HepG2 (cell line): ENCODE data around the gene BPIFB6. TPM values are rescaled to one million over a fixed set of nuclear protein-coding genes. Genes with fewer than 3 reads are reported as not detected.

Experiments used
- JUN ChIP-seq: sonication (generic); formaldehyde crosslinking; IDR thresholded peaks from 2 replicates; pipeline ENCODE4 v1.4.0; 2020; ENCODE audit warnings: mild to moderate bottlenecking, missing genetic modification reagents
- KDM4B ChIP-seq: sonication (generic); formaldehyde crosslinking; IDR thresholded peaks from 2 replicates; pipeline ENCODE4 v1.4.0; 2020; ENCODE audit warnings: missing genetic modification reagents
- MBD4 ChIP-seq: IDR thresholded peaks from 2 replicates; pipeline ENCODE4 v1.6.1; 2012; ENCODE audit warnings: low read length, inconsistent platforms, borderline replicate concordance
- MXD4 ChIP-seq: IDR thresholded peaks from 2 replicates; pipeline ENCODE4 v1.6.1; 2016; ENCODE audit warnings: mild to moderate bottlenecking, missing biosample characterization, missing genetic modification reagents
- NFIC ChIP-seq: IDR thresholded peaks from 2 replicates; pipeline ENCODE4 v1.6.1; 2012; ENCODE audit warnings: mild to moderate bottlenecking, low read length, inconsistent platforms
- ONECUT2 ChIP-seq: sonication (generic); formaldehyde crosslinking; IDR thresholded peaks from 2 replicates; pipeline ENCODE4 v1.4.0; 2020; ENCODE audit warnings: missing genetic modification reagents
- PRPF4 ChIP-seq: fragments of 200-400 bp; formaldehyde crosslinking; IDR thresholded peaks from 2 replicates; pipeline ENCODE4 v1.6.1; 2016; ENCODE audit warnings: low read length, low read depth; ENCODE audit not compliant: poor library complexity, severe bottlenecking
- TAF1 ChIP-seq: sonication (generic); formaldehyde crosslinking; IDR thresholded peaks from 2 replicates; pipeline ENCODE4 v1.4.0; 2020; ENCODE audit warnings: missing genetic modification reagents
- YEATS2 ChIP-seq: sonication (generic); formaldehyde crosslinking; IDR thresholded peaks from 2 replicates; pipeline ENCODE4 v1.4.0; 2020; ENCODE audit warnings: missing genetic modification reagents, borderline replicate concordance
- ZFP91 ChIP-seq: sonication (generic); formaldehyde crosslinking; IDR thresholded peaks from 2 replicates; pipeline ENCODE4 v1.9.0; 2022; ENCODE audit warnings: missing genetic modification reagents, mild to moderate bottlenecking, borderline replicate concordance
- ZNF136 ChIP-seq: sonication (generic); formaldehyde crosslinking; IDR thresholded peaks from 2 replicates; pipeline ENCODE4 v1.8.1; 2022; ENCODE audit warnings: low read depth, mild to moderate bottlenecking, moderate library complexity, missing genetic modification reagents
- ZNF263 ChIP-seq: sonication (generic); formaldehyde crosslinking; IDR thresholded peaks from 2 replicates; pipeline ENCODE4 v1.4.0; 2020; ENCODE audit warnings: missing genetic modification reagents
- ZNF460 ChIP-seq: sonication (generic); formaldehyde crosslinking; IDR thresholded peaks from 2 replicates; pipeline ENCODE4 v1.5.1; 2020; ENCODE audit warnings: missing genetic modification reagents, mild to moderate bottlenecking, borderline replicate concordance
- ZNF468 ChIP-seq: sonication (generic); formaldehyde crosslinking; IDR thresholded peaks from 2 replicates; pipeline ENCODE4 v1.8.0; 2022; ENCODE audit warnings: mild to moderate bottlenecking, moderate library complexity, missing genetic modification reagents
- polyA plus RNA-seq, 8 experiments: library from polyadenylated mRNA; depleted of rRNA in 3 of 8; stranded (reverse) in 7 of 8; unstranded in 1 of 8; fragments of >200 nt; fragmentation: Illumina TruSeq in 4 of 8; extraction: Trizol in 4 of 8; gene quantifications; 2 replicates each; pipeline versions ENCODE4 v1.2.1 to v1.2.3, GENCODE V29; 2011 to 2016; ENCODE audit warnings: low read depth in 4 of 8, missing spikeins in 1 of 8, mixed read lengths in 1 of 8; ENCODE audit not compliant: insufficient read depth in 1 of 8
- total RNA-seq, 5 experiments: library from RNA; depleted of rRNA; stranded (reverse); fragments of >200 nt; fragmentation: Illumina TruSeq; extraction: Trizol; gene quantifications; 2 replicates each; pipeline ENCODE4 v1.2.3, GENCODE V29; 2016; ENCODE audit warnings: low read depth in 1 of 5
- TF ChIP-seq, protein P1 (sequence below): sonication (generic); formaldehyde crosslinking; conservative IDR thresholded peaks from 2 replicates; pipeline ENCODE4 v1.4.0; 2020; ENCODE audit warnings: missing genetic modification reagents
- TF ChIP-seq, protein P2 (sequence below), 2 experiments: fragments of 450-650 bp in 1 of 2; sonication (generic) in 1 of 2; formaldehyde crosslinking; IDR thresholded peaks; 2 replicates each; pipeline versions ENCODE4 v1.5.0 to v1.8.0; 2020 to 2022; ENCODE audit warnings: mild to moderate bottlenecking in 1 of 2, missing genetic modification reagents in 1 of 2
- TF ChIP-seq, protein P3 (sequence below): sonication (generic); formaldehyde crosslinking; IDR thresholded peaks from 2 replicates; pipeline ENCODE4 v1.5.0; 2020; ENCODE audit warnings: mild to moderate bottlenecking, missing genetic modification reagents, borderline replicate concordance

BPIFB6 gene
- total and polyA plus RNA-seq, 2 of the 13 experiments (the other 11 are each of a cell fraction or from before 2014, with no cell fraction given), result 0.13 to 1.7 TPM

GRCh38 chr20:33008336-33009213 lies 22.9 kb upstream of the BPIFB6 start (continued):
- TF ChIP-seq ZFP91 (no peak), MBD4 (no peak; the same call in 1 of the 2 replicates), ZNF468 (CRISPR knock-in tag) (peak; percentile 13; the same call in 1 of the 2 replicates), JUN (CRISPR knock-in tag) (no peak), PRPF4 (peak; percentile 70), KDM4B (CRISPR knock-in tag) (peak; percentile 38; the same call in 1 of the 2 replicates), NFIC (no peak), ZNF263 (CRISPR knock-in tag) (no peak), ZNF460 (no peak), ONECUT2 (CRISPR knock-in tag) (no peak), TAF1 (no peak), ZNF136 (CRISPR knock-in tag) (no peak; the same call in 1 of the 2 replicates), YEATS2 (CRISPR knock-in tag) (no peak), MXD4 (CRISPR knock-in tag) (no peak)
- TF ChIP-seq, protein P1, sequence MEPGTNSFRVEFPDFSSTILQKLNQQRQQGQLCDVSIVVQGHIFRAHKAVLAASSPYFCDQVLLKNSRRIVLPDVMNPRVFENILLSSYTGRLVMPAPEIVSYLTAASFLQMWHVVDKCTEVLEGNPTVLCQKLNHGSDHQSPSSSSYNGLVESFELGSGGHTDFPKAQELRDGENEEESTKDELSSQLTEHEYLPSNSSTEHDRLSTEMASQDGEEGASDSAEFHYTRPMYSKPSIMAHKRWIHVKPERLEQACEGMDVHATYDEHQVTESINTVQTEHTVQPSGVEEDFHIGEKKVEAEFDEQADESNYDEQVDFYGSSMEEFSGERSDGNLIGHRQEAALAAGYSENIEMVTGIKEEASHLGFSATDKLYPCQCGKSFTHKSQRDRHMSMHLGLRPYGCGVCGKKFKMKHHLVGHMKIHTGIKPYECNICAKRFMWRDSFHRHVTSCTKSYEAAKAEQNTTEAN (CRISPR knock-in tag), result peak; percentile 96
- TF ChIP-seq, protein P2, sequence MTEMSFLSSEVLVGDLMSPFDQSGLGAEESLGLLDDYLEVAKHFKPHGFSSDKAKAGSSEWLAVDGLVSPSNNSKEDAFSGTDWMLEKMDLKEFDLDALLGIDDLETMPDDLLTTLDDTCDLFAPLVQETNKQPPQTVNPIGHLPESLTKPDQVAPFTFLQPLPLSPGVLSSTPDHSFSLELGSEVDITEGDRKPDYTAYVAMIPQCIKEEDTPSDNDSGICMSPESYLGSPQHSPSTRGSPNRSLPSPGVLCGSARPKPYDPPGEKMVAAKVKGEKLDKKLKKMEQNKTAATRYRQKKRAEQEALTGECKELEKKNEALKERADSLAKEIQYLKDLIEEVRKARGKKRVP (CRISPR knock-in tag; IDR thresholded peaks at IDR 0.05), result peak in 1 of 2 experiments; percentile 15; a peak in 1 of 4 replicates
- TF ChIP-seq, protein P3, sequence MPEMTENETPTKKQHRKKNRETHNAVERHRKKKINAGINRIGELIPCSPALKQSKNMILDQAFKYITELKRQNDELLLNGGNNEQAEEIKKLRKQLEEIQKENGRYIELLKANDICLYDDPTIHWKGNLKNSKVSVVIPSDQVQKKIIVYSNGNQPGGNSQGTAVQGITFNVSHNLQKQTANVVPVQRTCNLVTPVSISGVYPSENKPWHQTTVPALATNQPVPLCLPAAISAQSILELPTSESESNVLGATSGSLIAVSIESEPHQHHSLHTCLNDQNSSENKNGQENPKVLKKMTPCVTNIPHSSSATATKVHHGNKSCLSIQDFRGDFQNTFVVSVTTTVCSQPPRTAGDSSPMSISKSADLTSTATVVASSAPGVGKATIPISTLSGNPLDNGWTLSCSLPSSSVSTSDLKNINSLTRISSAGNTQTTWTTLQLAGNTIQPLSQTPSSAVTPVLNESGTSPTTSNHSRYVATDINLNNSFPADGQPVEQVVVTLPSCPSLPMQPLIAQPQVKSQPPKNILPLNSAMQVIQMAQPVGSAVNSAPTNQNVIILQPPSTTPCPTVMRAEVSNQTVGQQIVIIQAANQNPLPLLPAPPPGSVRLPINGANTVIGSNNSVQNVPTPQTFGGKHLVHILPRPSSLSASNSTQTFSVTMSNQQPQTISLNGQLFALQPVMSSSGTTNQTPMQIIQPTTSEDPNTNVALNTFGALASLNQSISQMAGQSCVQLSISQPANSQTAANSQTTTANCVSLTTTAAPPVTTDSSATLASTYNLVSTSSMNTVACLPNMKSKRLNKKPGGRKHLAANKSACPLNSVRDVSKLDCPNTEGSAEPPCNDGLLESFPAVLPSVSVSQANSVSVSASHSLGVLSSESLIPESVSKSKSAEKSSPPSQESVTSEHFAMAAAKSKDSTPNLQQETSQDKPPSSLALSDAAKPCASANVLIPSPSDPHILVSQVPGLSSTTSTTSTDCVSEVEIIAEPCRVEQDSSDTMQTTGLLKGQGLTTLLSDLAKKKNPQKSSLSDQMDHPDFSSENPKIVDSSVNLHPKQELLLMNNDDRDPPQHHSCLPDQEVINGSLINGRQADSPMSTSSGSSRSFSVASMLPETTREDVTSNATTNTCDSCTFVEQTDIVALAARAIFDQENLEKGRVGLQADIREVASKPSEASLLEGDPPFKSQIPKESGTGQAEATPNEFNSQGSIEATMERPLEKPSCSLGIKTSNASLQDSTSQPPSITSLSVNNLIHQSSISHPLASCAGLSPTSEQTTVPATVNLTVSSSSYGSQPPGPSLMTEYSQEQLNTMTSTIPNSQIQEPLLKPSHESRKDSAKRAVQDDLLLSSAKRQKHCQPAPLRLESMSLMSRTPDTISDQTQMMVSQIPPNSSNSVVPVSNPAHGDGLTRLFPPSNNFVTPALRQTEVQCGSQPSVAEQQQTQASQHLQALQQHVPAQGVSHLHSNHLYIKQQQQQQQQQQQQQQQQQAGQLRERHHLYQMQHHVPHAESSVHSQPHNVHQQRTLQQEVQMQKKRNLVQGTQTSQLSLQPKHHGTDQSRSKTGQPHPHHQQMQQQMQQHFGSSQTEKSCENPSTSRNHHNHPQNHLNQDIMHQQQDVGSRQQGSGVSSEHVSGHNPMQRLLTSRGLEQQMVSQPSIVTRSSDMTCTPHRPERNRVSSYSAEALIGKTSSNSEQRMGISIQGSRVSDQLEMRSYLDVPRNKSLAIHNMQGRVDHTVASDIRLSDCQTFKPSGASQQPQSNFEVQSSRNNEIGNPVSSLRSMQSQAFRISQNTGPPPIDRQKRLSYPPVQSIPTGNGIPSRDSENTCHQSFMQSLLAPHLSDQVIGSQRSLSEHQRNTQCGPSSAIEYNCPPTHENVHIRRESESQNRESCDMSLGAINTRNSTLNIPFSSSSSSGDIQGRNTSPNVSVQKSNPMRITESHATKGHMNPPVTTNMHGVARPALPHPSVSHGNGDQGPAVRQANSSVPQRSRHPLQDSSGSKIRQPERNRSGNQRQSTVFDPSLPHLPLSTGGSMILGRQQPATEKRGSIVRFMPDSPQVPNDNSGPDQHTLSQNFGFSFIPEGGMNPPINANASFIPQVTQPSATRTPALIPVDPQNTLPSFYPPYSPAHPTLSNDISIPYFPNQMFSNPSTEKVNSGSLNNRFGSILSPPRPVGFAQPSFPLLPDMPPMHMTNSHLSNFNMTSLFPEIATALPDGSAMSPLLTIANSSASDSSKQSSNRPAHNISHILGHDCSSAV (CRISPR knock-in tag), result peak; percentile 96; the same call in 1 of the 2 replicates
